ENCODE data around the gene DNAJA2. TPM values are rescaled to one million over a fixed set of nuclear protein-coding genes. Genes with fewer than 3 reads are reported as not detected.

Gene DNAJA2
- total and polyA plus RNA-seq, 2 of the 8 experiments (the other 6 are each of a cell fraction or from before 2014, with no cell fraction given) = 9.4 to 93.8 TPM

- no peak overlapping the region for H3K27ac ChIP-seq (ENCODE audit: low read depth, low read length)
- WGBS, 2 experiments (ENCODE audit: extremely low coverage in 1 of 2, insufficient coverage in 1 of 2, insufficient read length in 1 of 2, insufficient replicate concordance in 2 of 2, low coverage in 1 of 2, low lambda C conversion rate in 2 of 2, missing lambda C conversion rate in 1 of 2) = 92% methylated on average over 3 of the region's 3 CpGs; no CpG with 5 or more reads in 1 of the 2 experiments
- peaks cover 12 to 18% of the 10 kb centered on the region in 2 experiments for H4K20me1 ChIP-seq (replicated peaks in 1 of 2; ENCODE audit: control insufficient read depth in 1 of 2, insufficient read depth in 2 of 2, low read length in 2 of 2)
- TF ChIP-seq RBBP5 (IDR thresholded peaks at IDR 0.05; ENCODE audit: borderline replicate concordance, low read depth, low read length) = no peak
- no peak for TF ChIP-seq CBX8 (IDR thresholded peaks at IDR 0.05; ENCODE audit: borderline replicate concordance, low read depth, low read length)
- no peak for TF ChIP-seq SAP30 (IDR thresholded peaks at IDR 0.05; ENCODE audit: insufficient read depth, insufficient replicate concordance, low read length)
- TF ChIP-seq SIN3A (conservative IDR thresholded peaks at IDR 0.05 in 1 of 2, IDR thresholded peaks at IDR 0.05 in 1 of 2; ENCODE audit: low read depth in 1 of 2, low read length in 2 of 2) = no peak
- no peak for TF ChIP-seq CEBPB (IDR thresholded peaks at IDR 0.05; ENCODE audit: low read depth, low read length)
- H3K14ac ChIP-seq (ENCODE audit: insufficient read length) = no peak overlapping the region
- H3K56ac ChIP-seq (replicated peaks; ENCODE audit: insufficient read length, low read depth, low read length) = no peak overlapping the region
- no peak overlapping the region for H3K18ac ChIP-seq (ENCODE audit: extremely low read depth, low read length)
- H2BK15ac ChIP-seq (ENCODE audit: low read length) = no peak overlapping the region
- peaks cover 4% of the 10 kb centered on the region for H3K79me1 ChIP-seq (ENCODE audit: low read depth, low read length)
- H4K91ac ChIP-seq (replicated peaks; ENCODE audit: insufficient read length, low read length) = no peak overlapping the region
- H3K4me1 ChIP-seq (replicated peaks in 1 of 4; ENCODE audit: control insufficient read depth in 3 of 4, insufficient read depth in 4 of 4, low read length in 3 of 4) = no peaks in the 10 kb centered on the region
- no peak overlapping the region for H2BK5ac ChIP-seq (ENCODE audit: low read depth, low read length)
- H3K4me3 ChIP-seq (ENCODE audit: extremely low read depth in 1 of 4, insufficient read depth in 2 of 4, low read depth in 3 of 4, low read length in 4 of 4) = no peak overlapping the region
- no peak overlapping the region for H2AFZ ChIP-seq (ENCODE audit: low read length)
- H4K8ac ChIP-seq (ENCODE audit: extremely low read depth, insufficient read depth, low read length) = no peak overlapping the region
- ChIA-PET CTCF (ENCODE audit: partially characterized antibody) (interaction anchor here (1.4 to 10.1 kb wide), 6 partner anchors 10 to 58 kb away, joined by 4 to 124 read pairs (median 8); no protein-coding TSS in a partner anchor), POLR2A (ENCODE audit: partially characterized antibody) (interaction anchor here (10.9 to 22.7 kb wide), 3 partner anchors 12 to 26 kb away, joined by 153 to 580 read pairs (median 321); partner anchors contain the start of gene GPT2)
- H3K36me3 ChIP-seq (ENCODE audit: control insufficient read depth in 2 of 4, insufficient read depth in 4 of 4, low read length in 3 of 4) = peaks cover 24 to 81% (median 67%) of the 10 kb centered on the region in 4 experiments
- H3K27me3 ChIP-seq (replicated peaks in 1 of 4; ENCODE audit: control insufficient read depth in 3 of 4, extremely low read depth in 1 of 4, insufficient read depth in 3 of 4, low read length in 3 of 4) = no peaks in the 10 kb centered on the region
- H3K23ac ChIP-seq (ENCODE audit: insufficient read length) = no peak overlapping the region
- H3K23me2 ChIP-seq (ENCODE audit: low read depth, low read length) = peaks cover 8% of the 10 kb centered on the region; the same call in 1 of the 2 replicates
- DNase-seq (ENCODE audit: low read depth in 1 of 2, low spot score in 2 of 2) = no peak
- no peak overlapping the region for H3K4ac ChIP-seq (replicated peaks; ENCODE audit: insufficient read length, low read depth, low read length)
- no peak overlapping the region for H2BK20ac ChIP-seq (ENCODE audit: low read length)
- H3K79me2 ChIP-seq (ENCODE audit: control insufficient read depth in 1 of 2, insufficient read depth in 2 of 2, low read length in 2 of 2) = 0 out of 4 replicates have a peak, but pooled peaks cover 0 to 2% of the 10 kb centered on the region in 2 experiments
- FAIRE-seq = no peak
- no peak overlapping the region for H2BK120ac ChIP-seq (replicated peaks; ENCODE audit: low read depth, low read length)
- no peak overlapping the region for H4K5ac ChIP-seq (ENCODE audit: insufficient read length, low read depth, low read length)
- H2BK12ac ChIP-seq (ENCODE audit: low read depth, low read length) = no peak overlapping the region
- H3K9ac ChIP-seq (replicated peaks in 1 of 4; ENCODE audit: extremely low read depth in 1 of 4, low read depth in 3 of 4, low read length in 3 of 4) = no peak overlapping the region
- H3K9me3 ChIP-seq (ENCODE audit: insufficient read depth in 2 of 2, low read depth in 1 of 2, low read length in 1 of 2) = no peaks in the 10 kb centered on the region; a peak in 1 of 4 replicates
- no peak overlapping the region for H3K4me2 ChIP-seq (ENCODE audit: insufficient read depth in 1 of 2, low read depth in 2 of 2, low read length in 2 of 2)
- no peak overlapping the region for H2AK5ac ChIP-seq (ENCODE audit: low read depth, low read length)
Observed at GRCh38 chr16:46911038-46911437, 62.4 kb downstream of the DNAJA2 start.

Measured in H1 (cell line).